HG03196 (cell line): ENCODE data around the gene UVSSA.
"Not testable (repeated sequence)": the region's sequence is repeated elsewhere in the genome, so short reads cannot be mapped to it uniquely, and the experiment has no call there.

Experiments
- ATAC-seq: cut with Tn5 transposase; IDR thresholded peaks from one replicate; pipeline ENCODE4 v1.9.1; 2021; ENCODE audit not compliant: unreplicated experiment

The UVSSA gene

DNA sequence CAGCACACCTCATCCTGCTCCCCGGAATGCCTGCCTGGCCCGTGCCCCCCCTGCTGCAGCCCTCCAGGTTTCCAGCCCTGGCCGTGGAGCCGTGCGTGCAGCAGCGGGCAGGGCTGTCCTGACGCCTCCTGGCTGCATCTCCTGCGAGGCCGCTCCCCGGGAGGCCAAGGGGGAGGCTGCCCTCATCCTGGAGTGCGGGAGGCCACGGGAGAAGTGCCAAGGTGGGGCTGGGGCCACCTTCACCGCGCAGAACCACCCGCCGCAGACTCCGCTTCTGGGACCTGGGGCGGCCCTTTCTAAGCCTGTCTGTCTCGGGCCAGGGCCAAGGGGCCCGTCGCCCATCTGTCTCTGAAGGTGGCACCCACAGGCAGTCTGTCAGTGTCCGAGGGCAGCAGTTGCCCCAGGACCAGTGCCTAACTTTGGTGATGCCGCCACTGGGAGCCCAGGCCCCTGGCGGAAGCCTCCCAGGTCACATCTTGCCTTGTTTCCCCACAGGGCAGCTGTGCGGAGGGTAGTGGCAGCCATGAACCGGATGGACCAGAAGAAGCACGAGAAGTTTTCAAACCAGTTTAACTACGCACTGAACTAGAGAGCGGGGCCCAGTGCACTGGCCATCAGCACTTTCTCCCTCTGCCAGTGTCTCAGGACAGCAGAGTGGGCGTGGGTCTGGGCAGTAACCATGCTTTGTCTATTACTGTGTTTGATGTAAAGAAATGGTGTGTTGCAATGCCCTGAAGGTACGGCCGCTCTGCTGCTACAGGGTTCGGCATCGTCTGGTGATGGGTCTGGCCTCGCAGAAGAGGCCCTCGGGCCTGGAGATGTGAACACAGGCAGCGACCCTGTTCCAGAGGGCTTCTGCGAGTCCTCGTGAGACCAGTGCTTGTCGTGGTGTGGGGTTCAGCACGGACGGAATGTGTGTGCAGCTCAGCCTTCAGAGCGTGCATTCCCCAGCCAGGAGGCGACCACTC is 38.6 kb downstream of the UVSSA start:
- no peak for ATAC-seq

DNA sequence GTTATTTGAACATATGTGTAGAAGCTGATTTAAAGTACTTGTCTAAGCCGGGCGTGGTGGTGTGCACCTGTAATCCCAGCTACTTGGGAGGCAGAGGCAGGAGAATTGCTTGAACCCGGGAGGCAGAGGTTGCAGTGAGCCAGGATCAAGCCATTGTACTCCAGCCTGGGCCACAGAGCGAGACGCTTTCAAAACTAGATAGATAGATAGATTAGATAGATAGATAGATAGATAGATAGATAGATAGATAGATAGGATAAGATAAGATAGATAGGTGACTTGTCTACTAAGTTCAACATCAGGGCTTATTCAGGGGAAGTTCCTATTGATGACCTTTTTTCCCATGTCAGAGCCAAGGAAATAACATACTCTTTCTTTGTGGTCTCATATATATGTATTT is 46.4 kb downstream of the UVSSA start:
- ATAC-seq, result not testable (repeated sequence)

DNA sequence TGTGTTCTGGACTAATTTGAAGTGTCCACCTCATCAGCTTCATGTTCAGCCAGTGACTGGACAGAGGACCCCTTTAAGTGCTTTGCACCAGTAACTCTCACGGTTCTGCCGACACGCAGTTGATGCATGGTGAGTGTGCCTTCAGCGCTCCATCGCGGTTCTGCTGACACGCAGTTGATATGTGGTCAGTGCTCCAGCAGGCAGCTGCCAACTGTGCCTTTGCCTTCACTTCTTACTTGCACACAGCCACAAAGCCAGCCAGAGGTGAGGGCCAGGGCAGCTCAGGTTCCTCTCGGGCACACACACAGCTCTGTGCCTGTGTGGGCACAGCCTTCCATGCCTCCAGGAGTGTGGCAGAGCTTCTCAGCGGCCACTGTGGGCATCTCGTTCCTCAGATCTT is 46.9 kb downstream of the UVSSA start:
- no peak for ATAC-seq

DNA sequence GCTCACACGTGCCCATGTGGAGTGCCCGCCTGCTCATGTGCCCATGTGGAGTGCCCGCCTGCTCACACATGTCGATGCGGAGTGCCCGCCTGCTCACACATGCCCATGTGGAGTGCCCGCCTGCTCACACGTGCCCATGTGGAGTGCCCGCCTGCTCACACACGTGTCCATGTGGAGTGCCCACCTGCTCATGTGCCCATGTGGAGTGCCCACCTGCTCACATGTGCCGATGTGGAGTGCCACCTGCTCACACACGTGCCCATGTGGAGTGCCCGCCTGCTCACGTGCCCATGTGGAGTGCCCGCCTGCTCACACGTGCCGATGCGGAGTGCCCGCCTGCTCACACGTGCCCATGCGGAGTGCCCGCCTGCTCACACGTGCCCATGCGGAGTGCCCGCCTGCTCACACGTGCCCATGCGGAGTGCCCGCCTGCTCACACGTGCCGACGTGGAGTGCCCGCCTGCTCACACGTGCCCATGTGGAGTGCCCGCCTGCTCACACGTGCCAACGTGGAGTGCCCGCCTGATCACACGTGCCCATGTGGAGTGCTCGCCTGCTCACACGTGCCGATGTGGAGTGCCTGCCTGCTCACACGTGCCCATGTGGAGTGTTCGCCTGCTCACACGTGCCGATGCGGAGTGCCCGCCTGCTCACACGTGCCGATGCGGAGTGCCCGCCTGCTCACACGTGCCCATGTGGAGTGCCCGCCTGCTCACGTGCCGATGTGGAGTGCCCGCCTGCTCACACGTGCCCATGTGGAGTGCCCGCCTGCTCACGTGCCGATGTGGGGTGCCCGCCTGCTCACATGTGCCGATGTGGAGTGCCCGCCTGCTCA is 47.8 kb downstream of the UVSSA start:
- ATAC-seq, result not testable (repeated sequence)

DNA sequence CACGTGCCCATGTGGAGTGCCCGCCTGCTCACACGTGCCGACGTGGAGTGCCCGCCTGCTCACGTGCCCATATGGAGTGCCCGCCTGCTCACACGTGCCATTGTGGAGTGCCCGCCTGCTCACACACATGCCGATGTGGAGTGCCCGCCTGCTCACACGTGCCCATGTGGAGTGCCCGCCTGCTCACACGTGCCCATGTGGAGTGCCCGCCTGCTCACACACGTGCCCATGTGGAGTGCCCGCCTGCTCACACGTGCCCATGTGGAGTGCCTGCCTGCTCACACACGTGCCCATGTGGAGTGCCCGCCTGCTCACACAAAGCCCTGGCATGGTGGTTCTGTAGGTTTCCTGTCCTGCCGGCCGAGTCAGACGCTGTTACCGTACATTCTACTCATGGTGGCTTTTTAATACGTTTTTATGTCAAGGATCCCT is 48.4 kb downstream of the UVSSA start:
- not testable (repeated sequence) for ATAC-seq

DNA sequence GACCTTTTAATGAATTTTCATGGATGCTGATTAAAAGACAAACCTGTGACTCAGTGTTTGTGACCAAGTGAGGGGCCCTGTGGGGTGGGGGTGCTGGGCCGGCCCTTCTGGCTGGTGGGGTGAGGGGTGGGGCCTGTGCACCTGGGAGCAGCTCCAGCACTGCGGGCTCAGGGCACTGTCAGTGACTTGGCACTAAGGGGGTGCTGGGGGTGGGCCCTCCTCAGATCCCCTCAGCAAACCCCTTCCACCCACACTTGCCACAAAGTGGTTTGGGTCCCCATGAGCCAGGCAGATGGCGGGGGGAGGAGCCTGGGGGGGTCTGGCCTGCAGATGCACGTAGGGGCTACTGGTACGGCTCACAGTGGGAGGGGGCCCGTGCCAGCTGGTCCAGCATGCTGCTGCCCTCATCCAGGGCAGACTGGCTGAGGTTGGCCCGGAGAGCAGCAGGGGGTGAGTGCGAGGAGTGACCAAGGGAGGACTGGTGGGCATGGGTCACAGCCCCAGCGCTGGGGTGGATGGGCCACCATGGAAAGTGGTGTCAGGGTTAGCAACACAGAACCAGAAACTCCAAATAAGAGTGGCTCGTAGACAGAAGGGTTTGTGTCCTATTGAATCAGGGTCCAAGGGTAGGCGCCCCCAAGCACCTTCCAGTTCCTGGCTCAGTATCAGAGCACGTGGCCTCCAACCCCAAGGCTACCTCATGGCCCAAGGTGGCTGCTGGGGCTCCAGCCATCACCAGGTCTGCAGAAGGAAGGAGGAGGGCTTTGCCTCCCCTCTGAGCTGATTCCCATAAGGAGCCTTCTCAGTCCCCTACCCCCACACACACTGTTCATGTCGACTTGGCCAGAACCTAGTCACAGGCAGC is 49.2 kb downstream of the UVSSA start:
- no peak for ATAC-seq

DNA sequence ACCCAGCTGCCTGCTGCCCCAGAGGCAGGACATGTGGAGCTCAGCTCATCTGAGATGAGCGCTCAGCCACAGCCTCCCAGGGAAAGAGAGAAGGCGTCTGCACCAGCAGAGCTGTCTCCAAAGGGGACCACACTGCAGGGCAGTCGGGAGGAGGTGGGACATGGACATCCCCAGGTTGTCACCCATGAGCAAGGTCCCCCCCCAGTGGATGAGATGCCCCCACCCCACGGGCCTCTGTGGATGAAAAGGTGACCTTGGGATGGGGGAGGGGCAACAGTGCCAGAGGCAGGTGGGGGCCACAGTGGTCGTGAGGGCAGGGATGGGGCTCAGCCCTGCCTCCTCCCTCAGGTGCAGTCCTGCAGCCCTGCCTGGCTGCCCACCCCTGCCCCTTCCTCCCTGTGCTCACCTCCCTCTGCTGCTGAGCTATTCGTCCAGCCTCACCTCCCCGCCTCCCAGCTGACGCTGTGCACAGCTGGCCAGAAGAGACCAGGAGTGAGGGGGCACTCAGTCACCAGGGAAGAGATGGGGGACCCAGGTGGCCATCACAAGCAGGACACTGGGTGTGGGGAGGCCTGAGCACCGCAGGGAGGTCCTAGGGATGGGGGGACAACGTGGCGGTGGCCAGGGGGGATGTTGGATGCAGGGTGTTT is 49.9 kb downstream of the UVSSA start:
- no peak for ATAC-seq

DNA sequence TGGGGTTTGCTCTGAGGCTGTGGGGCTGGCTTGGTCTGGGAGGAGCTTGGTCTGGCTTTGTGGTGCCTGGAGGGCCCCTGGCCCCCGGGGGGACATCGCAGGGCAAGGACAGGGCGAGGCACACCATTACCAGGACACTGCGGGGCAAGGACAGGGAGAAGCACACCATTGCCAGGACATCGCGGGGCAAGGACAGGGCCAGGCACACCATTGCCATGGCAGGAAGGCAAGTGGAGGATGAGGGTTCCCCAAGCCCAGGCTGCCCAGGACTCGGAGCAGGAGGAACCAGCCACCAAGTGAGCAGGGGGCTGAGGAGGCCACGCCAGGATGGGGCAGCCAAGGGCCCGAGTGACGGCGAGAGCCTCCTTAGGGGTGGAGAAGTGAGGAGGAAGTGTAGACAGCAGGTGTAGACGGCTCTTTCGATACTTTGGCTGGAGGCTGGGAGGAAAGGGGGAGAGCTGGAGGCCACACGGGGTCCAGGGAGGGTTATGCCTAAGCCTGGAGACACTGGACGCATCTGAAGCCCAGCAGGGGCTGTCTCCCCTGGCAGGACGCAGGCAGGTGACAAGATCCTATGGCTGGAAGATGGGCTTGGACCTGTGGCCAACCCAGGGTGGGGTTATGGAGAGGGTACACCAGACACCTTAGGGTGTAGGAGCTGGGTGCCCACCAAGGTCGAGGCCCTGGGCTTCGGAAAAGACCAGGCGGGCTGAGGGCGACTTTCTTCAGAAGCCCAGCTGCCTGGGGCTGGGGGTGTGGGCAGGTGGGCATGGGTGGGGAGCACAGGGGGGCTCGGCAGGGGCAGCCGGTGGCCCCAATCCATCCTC is 51.9 kb downstream of the UVSSA start:
- ATAC-seq, result no peak

DNA sequence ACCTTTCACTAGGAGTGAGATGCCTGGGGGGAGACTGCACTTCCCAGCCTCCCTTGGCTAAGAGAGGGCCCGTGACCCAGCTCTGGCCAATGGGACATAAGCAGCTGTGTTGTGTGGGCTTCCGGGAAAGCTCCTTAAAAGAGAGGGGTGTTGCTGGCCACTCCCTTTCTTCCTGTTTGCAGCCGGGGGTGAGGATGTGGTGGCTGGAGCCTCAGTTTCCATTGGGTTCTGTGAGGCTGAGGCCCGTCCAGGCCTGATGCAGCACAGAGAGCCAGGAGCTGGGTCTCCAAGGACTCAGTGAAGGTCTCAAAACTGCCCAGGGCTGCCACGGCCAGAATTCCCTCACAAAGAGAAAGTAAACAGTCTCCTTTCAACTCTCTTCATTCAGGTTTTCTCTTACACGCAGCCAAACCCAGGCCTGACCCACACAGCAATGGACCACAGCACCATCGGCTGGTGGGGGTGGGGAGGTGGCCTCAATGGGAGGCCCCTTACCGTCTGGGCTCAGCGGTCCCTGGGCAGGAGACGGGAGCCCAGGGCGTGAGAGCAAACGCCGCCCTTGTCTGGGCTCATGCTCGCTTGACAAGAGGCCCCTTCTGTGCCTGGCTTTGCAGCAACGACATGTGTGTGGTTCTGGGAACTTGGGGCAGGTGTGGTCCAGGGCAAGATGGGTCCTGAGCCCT is 52.6 kb downstream of the UVSSA start:
- no peak for ATAC-seq

DNA sequence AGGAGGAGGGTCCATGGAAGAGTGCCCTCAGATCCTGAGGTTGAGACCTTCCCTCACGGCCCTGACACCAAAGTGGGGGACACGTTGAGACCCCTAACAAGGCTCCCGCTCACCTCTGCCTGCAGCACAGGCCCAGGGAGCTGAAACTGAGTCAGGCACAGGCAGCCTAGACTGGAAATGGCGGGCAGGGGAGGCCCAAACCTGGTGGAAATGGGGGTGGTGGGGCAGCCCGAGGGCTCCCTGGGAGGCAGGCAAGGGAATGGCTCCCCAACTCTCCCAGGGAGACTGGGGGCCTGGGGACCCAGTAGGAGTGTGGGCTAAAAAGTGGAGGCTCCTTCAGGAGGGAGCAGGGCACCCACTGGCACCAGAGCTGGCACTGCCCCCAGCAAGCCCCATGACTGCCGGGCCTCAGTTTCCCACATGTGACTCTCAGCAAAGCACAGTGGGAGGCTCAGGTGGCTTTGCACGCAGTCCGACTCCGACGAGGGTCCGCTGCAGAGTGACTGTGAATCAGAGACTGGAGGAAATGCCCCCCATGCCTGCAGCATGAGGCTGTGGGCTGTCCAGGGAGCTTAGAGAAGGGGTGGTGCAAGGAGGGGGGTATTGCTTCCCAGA is 53.3 kb downstream of the UVSSA start:
- no peak for ATAC-seq

DNA sequence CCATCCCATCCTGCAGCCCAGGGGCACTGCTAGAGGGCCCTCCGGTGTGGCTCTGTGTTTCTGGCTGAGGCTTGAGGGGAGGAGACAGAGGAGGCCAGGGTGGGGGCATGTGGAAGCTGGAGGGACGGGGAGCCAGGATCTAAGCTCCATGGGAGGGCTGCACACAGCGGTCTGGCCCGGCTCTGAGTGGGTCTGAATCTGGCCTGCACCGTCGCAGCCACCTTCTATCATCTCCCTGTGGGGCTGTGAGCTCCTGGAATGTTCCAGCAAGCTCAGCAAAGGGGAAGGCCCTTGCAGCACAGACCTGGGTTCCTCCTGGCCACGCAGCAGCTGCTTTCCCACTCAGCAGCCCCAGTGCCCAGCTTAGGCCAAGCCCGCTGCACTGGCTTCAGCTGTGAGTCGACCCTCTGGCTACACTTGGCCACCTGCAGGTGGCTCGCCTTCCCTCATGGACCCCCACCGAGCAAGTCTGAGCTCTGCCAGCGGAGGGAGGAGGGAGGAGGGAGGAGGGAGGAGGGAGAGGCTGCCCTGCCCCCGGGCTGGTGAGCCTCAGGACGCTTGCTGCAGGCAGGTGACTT is 53.9 kb downstream of the UVSSA start:
- no peak for ATAC-seq

DNA sequence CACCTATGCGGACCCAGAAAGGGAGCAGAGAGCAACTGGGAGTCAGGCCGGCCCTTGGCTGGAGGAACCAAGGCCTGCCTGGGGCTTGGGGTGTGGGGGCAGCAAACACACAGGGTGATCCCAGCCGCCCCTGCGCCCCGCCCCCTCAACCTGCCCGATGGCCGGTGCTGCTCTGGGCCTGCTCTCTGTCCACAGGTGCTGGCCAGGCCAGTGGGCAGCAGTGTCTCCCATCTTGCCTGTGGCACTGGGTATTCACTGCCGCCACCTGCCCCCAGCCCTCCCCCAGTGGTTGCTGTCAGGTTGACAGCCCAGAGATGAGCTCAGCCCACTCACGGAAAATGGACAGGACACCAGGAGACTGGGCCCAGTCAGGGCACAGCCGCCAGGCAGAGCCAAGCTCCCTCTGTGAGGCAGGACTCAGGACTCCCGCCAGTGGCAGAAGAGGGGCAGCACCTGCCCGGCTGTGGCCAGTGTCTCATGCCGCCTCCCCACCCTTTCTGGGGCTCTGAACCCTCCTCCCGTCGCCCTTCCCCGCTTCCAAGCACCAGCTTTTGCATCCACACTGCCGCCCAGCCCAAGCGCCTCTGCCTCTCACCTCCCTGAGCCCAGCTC is 54.5 kb downstream of the UVSSA start:
- no peak for ATAC-seq

DNA sequence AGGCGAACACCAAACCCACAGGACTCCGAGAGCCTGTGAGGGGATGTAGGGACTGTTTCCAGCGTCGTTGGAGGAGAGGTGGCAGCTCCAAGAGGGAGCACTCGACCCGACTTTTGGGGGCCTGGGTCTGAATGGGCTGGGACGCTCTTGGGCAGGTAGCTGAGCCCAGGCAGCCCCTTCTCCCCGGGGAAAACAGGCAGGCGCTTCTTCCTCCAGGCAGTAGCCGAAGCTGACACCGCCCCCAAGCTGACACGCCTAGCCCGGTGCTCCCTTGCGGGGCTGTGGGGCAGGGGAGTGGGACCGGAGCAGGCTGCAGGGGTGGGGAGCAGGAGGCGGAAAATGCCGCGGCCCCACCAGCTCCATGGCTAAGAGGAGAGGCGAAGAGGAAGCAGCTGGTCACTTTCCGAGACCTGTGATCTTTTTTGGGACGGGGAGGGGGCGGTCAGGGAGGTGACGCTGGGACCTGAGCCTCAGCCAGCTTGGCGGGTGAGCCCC is 55.1 kb downstream of the UVSSA start:
- ATAC-seq, result no peak

DNA sequence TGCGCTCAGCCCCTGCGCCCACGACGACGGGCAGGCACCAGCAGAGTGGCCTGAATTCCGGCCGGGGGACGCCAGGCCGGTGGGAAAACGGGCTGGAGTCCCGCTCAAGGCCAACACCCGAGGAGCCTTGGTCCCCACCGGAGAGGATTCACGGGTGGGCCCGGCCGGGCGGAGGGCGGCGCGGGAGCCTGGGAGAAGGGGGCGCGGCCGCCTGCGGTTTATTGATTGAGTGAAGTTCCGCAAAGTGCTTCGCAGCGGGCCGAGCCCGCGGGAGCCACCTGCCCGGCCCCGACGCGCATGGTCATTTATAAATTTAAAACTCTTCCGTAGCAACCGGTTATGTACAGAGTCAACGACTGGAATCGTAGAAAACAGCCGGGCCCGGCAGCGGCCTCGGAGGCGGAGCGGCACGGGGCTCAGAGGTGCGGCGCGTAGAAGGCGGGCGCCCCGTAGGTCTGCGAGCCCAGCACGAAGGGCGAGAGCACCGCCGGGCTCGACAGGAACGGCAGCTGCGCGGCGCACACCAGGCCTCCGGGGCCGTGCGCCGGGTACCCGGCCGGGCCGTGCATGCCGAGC is 55.6 kb downstream of the UVSSA start:
- no peak for ATAC-seq

DNA sequence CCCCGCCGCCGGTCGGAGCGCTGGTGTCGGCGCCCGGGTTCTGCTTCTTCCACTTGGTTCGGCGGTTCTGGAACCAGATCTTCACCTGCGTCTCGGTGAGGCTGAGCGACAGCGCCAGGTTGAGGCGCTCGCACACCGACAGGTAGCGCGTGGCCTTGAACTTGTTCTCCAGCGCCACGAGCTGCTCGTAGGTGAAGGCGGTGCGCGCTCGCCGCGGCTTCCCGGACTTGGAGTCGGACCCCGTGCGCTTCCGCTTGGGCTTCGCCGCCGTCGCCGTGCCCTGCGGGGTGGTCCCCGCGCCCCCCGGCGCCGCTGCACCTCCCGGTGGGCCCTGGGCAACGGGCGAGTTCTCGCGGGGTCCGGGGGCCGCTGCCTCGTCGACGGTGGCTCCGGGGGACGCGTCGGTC is 56.2 kb downstream of the UVSSA start:
- ATAC-seq, result no peak

DNA sequence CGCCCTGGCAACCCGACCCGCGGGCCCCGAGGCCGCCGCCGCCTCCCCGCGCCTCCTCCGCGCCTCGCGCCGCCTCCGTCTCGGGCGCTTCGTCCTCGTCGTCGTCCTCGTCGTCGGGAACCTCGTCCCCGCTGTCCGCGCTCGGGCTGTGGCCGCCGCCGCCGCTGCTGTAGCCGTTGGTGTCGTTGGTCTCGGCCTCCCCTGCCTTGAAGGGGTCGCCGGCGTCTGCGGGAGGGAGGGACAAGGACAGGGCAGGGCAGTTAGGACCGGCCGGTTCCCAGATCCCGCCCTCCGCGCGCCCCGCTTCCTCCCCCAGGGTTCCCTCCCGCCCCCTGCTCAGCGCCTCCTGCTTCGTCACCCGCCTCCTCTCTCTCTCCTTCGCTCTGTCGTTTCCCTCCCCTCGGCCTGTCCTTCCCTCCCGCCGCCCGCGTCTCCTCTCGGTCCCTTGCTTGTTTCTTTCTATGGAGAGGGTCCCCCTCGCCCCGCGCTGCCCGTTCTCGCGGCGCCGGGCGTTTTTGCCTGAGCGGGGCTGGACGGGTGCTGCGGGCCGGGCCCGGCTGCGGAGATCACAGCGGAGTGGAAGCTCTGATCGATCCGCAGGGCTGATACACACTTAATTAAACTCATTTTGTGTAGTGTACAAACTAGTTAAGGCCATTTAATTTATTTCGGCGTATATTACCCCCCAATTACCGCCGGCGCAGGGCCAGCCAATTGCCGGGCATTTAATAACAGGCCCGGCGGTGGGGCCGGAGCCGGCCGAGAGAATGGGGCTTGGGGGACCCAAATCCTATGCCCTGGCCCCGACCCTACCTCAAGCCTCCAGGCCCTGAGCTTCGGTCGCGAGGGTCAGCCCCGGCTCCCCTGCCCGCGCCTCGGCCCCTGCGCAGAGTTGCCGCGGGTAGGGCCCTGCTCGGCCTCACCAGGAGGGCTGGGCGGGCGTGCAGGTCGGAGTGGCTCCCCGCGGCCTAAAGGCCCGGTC is 56.9 kb downstream of the UVSSA start:
- no peak for ATAC-seq
